22Rv1 (cell line): ENCODE results near the gene TOR4A.

Experiments used
- CTCF ChIP-seq: fragments of 450-650 bp; IDR thresholded peaks from 2 replicates; pipeline ENCODE4 v1.5.1; 2017; ENCODE audit warnings: mild to moderate bottlenecking
- ZFX ChIP-seq: fragments of 450-650 bp; IDR thresholded peaks from 2 replicates; pipeline ENCODE4 v1.6.1; 2017; ENCODE audit warnings: antibody characterized with exemption, borderline replicate concordance

- TF ChIP-seq CTCF (no peak), ZFX (no peak)
These were observed 47.4 kb upstream of the TOR4A start for GRCh38 chr9:137229903-137230704.
